ENCODE data around the gene TMEM38B. TPM values are rescaled to one million over a fixed set of nuclear protein-coding genes. Genes with fewer than 3 reads are reported as not detected.

TMEM38B gene
- total and polyA plus RNA-seq, 2 of the 8 experiments (the other 6 are each of a cell fraction or from before 2014, with no cell fraction given): 10.6 to 12.4 TPM

DNA sequence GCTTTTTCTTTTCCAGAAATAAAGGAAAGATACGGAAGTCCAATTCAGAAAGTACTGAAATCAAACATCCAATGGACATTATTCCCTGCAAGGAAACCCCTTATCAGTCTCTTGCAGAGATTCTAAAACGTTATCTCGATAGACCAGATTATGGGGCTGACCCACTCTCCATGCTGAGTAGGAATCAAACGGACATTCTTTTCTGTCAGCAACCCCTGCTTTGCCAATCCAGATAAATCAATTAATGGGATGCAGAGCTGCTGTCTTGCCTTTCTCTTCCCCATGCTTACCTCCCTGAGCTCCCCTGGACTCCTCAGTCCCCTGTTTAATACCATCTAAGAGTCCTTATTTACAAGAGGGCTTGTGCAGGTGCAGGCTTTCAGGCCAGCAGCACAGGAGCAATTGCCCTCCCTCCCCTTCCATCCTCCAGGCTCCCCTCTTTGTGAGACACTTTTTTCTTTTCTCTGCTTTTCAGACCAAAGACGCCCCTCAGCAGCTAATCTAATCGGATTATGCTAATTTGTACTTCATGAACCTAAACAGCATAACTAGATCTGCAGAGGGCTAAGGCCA lies 17.9 kb upstream of the TMEM38B start (continued):
- TF ChIP-seq, protein P1, sequence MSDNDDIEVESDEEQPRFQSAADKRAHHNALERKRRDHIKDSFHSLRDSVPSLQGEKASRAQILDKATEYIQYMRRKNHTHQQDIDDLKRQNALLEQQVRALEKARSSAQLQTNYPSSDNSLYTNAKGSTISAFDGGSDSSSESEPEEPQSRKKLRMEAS (IDR thresholded peaks at IDR 0.05): no peak
